ENCODE measurements around the gene AMD1.
"Not testable (repeated sequence)": the region's sequence is repeated elsewhere in the genome, so short reads cannot be mapped to it uniquely, and the experiment has no call there.

AMD1 gene

GRCh38 chr6:110878751-110879522 is 4.4 kb downstream of the AMD1 start:
- DNase-seq, result peak; percentile 35

- no peak for DNase-seq
Measured at GRCh38 chr6:110880651-110881050, 6.1 kb downstream of the AMD1 start.

GRCh38 chr6:110881546-110882273 is 7.1 kb downstream of the AMD1 start:
- DNase-seq, result no peak

- no peak for DNase-seq
Measured at GRCh38 chr6:110882274-110882619, 7.7 kb downstream of the AMD1 start.

- no peak for DNase-seq
Measured at GRCh38 chr6:110882824-110883554, 8.4 kb downstream of the AMD1 start.

- no peak for DNase-seq
Measured at GRCh38 chr6:110884321-110884720, 9.7 kb downstream of the AMD1 start.

- no peak for DNase-seq
Measured at GRCh38 chr6:110885526-110885925, 10.9 kb downstream of the AMD1 start.

- no peak for DNase-seq
Measured at GRCh38 chr6:110886555-110887167, 12.1 kb downstream of the AMD1 start.

GRCh38 chr6:110890288-110890687 is 15.7 kb downstream of the AMD1 start:
- DNase-seq, result no peak

- no peak for DNase-seq
Measured at GRCh38 chr6:110895907-110896608, 21.5 kb downstream of the AMD1 start.

GRCh38 chr6:110897433-110897832 is 22.8 kb downstream of the AMD1 start:
- no peak for DNase-seq

GRCh38 chr6:110898111-110898510 is 23.5 kb downstream of the AMD1 start:
- no peak for DNase-seq

- peak; percentile 28 for DNase-seq
Measured at GRCh38 chr6:110900028-110900598, 25.5 kb downstream of the AMD1 start.

- not testable (repeated sequence) for DNase-seq
Measured at GRCh38 chr6:110901601-110902000, 27.0 kb downstream of the AMD1 start.

GRCh38 chr6:110902091-110902490 is 27.5 kb downstream of the AMD1 start:
- no peak for DNase-seq

- not testable (repeated sequence) for DNase-seq
Measured at GRCh38 chr6:110906273-110906672, 31.7 kb downstream of the AMD1 start.

GRCh38 chr6:110930781-110931180 is 56.2 kb downstream of the AMD1 start:
- DNase-seq, result no peak

GRCh38 chr6:110933912-110934311 is 59.3 kb downstream of the AMD1 start:
- no peak for DNase-seq

- DNase-seq, result no peak
Measured at GRCh38 chr6:110934381-110934898, 59.9 kb downstream of the AMD1 start.

GRCh38 chr6:110935171-110935570 is 60.6 kb downstream of the AMD1 start:
- no peak for DNase-seq

- no peak for DNase-seq
Measured at GRCh38 chr6:110938171-110938570, 63.6 kb downstream of the AMD1 start.

Data from NCI-H2171 treated with DMSO at 0.1 percent for 48 hours (cell line).